Astrocyte of the cerebellum (primary cell): ENCODE data around the gene TXNDC17.

Experiments used
- DNase-seq: peaks from one replicate; pipeline ENCODE4 v3.0.0-alpha.2; 2011; ENCODE audit warnings: low read depth
- H3K4me3 ChIP-seq: 2 replicates; pipeline ENCODE4 v1.5.1; 2011; ENCODE audit warnings: mild to moderate bottlenecking, low read depth, low read length, moderate library complexity
- in situ Hi-C: cut with HindIII; loops from 2 replicates; pipeline ENCODE4 v1.10.0; 2017; ENCODE audit warnings: low sequenced_read_pairs
- TF ChIP-seq, protein P1 (sequence below): IDR thresholded peaks from 2 replicates; pipeline ENCODE4 v1.5.1; 2012; ENCODE audit warnings: low read length, low read depth, moderate library complexity, mild to moderate bottlenecking; ENCODE audit errors: missing control alignments

The TXNDC17 gene

DNA sequence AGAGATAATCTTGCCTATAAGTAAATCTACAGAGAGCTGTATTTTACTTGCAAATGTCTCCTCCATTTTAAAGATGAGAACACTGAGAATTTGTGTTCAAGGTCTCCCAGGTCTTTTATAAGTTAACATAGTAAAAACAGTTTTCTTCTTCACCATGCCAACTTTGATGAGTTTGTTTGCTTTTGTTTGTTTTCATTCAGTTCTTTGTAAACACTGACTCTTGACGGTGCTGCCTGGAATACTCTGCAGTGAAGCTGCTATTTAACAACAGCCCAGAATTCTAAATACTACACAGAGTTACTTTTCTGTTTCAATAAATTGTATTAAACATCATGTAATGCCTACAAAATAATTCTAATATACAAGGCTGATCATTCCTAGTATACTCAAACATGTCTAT is 43.1 kb upstream of the TXNDC17 start:
- no peak for DNase-seq
- H3K4me3 ChIP-seq, result no peak overlapping the region
- in situ Hi-C loops, result no loop called here
- TF ChIP-seq, protein P1, sequence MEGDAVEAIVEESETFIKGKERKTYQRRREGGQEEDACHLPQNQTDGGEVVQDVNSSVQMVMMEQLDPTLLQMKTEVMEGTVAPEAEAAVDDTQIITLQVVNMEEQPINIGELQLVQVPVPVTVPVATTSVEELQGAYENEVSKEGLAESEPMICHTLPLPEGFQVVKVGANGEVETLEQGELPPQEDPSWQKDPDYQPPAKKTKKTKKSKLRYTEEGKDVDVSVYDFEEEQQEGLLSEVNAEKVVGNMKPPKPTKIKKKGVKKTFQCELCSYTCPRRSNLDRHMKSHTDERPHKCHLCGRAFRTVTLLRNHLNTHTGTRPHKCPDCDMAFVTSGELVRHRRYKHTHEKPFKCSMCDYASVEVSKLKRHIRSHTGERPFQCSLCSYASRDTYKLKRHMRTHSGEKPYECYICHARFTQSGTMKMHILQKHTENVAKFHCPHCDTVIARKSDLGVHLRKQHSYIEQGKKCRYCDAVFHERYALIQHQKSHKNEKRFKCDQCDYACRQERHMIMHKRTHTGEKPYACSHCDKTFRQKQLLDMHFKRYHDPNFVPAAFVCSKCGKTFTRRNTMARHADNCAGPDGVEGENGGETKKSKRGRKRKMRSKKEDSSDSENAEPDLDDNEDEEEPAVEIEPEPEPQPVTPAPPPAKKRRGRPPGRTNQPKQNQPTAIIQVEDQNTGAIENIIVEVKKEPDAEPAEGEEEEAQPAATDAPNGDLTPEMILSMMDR, result no peak

DNA sequence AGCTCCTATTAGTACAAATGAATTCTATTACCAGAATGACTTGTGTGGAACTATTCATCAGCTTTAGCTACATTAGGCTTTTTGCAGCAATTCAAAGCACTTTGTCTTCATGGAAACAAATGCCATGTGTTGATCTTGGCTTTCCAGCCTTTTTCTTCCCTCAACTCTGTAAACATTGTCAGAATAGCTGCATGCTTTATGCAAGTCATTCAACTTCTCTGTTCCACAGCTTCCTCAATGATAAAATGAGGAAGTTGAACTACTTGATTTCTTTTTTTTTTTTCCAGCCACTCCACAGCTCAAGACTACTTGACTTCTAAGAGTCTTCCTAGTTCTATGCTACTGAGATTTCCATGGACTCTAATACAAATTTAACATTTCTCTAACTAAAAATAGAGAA is 41.5 kb upstream of the TXNDC17 start:
- no peak for DNase-seq
- TF ChIP-seq, protein P1, result no peak
- no peak overlapping the region for H3K4me3 ChIP-seq
- in situ Hi-C loops, result no loop called here

DNA sequence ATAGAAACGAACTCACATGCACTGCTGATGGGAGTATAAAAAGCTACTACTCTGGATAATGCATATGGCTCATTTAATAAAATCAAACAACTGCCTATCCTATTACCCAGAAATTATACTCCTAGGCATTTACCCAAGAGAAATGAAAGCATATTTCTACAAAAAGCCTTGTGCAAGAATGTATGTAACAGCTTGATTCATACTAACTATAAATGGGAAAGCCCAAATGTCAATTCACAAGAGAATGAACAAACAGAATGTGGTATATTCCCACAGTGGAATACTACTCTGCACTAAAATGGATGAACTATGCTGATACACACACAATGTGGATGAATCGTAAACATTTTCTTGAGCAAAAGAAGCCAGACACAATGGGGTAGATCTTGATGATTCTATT is 38.7 kb upstream of the TXNDC17 start:
- in situ Hi-C loops, result no loop called here
- TF ChIP-seq, protein P1, result no peak
- H3K4me3 ChIP-seq, result no peak overlapping the region
- no peak for DNase-seq

DNA sequence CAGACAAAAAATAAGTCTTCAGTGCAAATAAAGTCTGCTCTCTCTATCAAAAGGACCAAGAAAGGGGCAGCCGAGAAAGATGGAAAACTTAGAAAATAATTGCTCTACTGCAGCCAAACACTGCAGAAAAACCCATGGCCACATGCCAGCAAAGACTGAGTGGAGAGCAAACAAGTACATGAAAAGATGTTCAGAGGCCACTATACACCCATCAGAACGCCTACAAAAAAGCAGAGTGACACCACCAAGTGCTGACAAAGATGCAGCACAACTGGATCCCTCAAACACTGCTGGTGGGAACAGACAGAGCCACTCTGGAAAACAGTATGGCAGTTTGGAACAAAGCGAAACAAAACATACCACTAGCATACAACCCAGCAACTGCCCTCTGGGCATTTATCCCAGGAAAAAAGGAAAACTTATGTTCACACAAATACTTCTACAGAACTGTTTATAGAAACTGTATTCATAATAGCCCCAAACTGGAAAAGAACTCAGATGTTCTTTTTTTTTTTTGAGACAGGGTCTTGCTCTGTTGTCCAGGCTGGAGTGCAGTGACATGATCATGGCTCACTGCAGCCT is 37.0 kb upstream of the TXNDC17 start:
- DNase-seq, result no peak
- TF ChIP-seq, protein P1, result no peak

DNA sequence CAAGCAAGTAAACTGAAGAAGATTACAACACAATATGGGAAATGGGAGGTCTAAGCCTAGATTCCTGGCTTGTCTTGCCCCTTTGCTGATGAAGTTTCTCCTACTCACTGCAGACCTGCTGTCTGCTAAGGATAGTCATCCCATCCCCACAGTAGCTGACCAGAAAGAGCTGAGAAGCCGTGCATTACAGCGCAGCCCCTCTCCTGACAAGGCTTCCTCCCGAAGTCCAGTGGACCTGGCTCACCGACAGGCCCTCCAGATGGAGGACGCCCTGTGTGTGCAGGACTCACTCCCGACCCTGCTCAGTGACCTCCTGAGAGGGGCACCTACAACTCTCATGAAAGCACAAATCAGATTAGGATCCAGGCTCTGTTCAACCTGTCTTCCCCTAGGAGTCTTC is 35.7 kb upstream of the TXNDC17 start:
- in situ Hi-C loops, result no loop called here
- DNase-seq, result no peak
- TF ChIP-seq, protein P1, result no peak
- H3K4me3 ChIP-seq, result no peak overlapping the region

More for the DNA sequence above, 37.0 kb upstream of the TXNDC17 start:
- in situ Hi-C loops, result no loop called here
- no peak overlapping the region for H3K4me3 ChIP-seq

DNA sequence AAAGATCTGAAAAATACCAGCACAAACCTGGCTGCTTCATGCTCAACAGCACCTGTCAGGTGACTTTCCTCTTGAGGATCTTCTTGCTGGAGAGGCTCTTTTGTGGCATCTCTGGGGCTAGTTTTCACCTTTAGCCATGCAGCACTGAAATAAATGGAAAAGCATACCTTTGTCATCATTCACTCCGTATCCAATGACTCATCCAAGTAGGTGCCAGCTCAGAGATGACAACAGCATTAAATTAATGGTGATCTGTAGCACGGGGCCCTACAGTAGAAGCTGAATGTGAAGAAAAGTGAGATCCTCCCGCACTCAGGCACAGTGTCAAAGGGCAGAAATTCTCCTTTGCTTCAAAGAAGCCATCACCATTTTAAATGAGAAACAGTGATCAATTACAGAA is 32.5 kb upstream of the TXNDC17 start:
- TF ChIP-seq, protein P1, result no peak
- in situ Hi-C loops, result no loop called here
- DNase-seq, result no peak
- no peak overlapping the region for H3K4me3 ChIP-seq
